ENCODE data around the gene EIF3F. TPM values are rescaled to one million over a fixed set of nuclear protein-coding genes. Genes with fewer than 3 reads are reported as not detected.

The EIF3F gene
- total RNA-seq, 1 experiment from 2014 or later: 309 TPM

GRCh38 chr11:7964873-7965272 lies 22.3 kb upstream of the EIF3F start:
- POLR2A ChIA-PET: no interaction called here
- TSS peak; percentile 84 for BruUV-seq (replicated peaks)
- Mint-ChIP-seq H3K4me3 (ENCODE audit: unreplicated experiment) (no peak overlapping the region), H3K4me1 (ENCODE audit: insufficient read depth, unreplicated experiment) (peaks cover 27% of the 10 kb centered on the region), H3K27ac (ENCODE audit: low read depth, unreplicated experiment) (peak overlapping the region; percentile 50), H3K9me3 (ENCODE audit: unreplicated experiment) (no peaks in the 10 kb centered on the region), H3K27me3 (ENCODE audit: insufficient read depth, unreplicated experiment) (no peaks in the 10 kb centered on the region), H3K36me3 (ENCODE audit: insufficient read depth, unreplicated experiment) (no peaks in the 10 kb centered on the region)
- DNase-seq (ENCODE audit: unreplicated experiment): no peak
- no peak for TF ChIP-seq CTCF (IDR thresholded peaks at IDR 0.05; ENCODE audit: unreplicated experiment)
- CTCF ChIA-PET: interaction anchor here (0.6 to 1.4 kb wide), 5 partner anchors 10 to 351 kb away, joined by 3 to 9 read pairs (median 4); partner anchors contain the start of gene EIF3F
- intact Hi-C loops (cut with micrococcal nuclease): no loop called here

GRCh38 chr11:7965386-7965785 lies 21.8 kb upstream of the EIF3F start, which contains the start of gene NLRP10:
Gene NLRP10, minus strand, starts transcription at chr11:7965447. Its CDS starts 1,952 bp downstream, at chr11:7963495.
- CTCF ChIA-PET: interaction anchor here (0.7 to 1.4 kb wide), 3 partner anchors 10 to 352 kb away, joined by 4 to 8 read pairs (median 4); no protein-coding TSS in a partner anchor
- POLR2A ChIA-PET: no interaction called here
- no peak for TF ChIP-seq CTCF (IDR thresholded peaks at IDR 0.05; ENCODE audit: unreplicated experiment)
- peaks cover 27% of the 10 kb centered on the region for H3K4me1 Mint-ChIP-seq (ENCODE audit: insufficient read depth, unreplicated experiment)
- no peaks in the 10 kb centered on the region for H3K9me3 Mint-ChIP-seq (ENCODE audit: unreplicated experiment)
- no peak for DNase-seq (ENCODE audit: unreplicated experiment)
- H3K4me3 Mint-ChIP-seq (ENCODE audit: unreplicated experiment): no peak within 1 kb of the TSS
- intact Hi-C loops (cut with micrococcal nuclease): no loop called here
- H3K27me3 Mint-ChIP-seq (ENCODE audit: insufficient read depth, unreplicated experiment): no peaks in the 10 kb centered on the region
- BruUV-seq (replicated peaks): no TSS peak
- H3K27ac Mint-ChIP-seq (ENCODE audit: low read depth, unreplicated experiment): peak within 1 kb of the TSS; percentile 50
- H3K36me3 Mint-ChIP-seq (ENCODE audit: insufficient read depth, unreplicated experiment): no peaks in the 10 kb centered on the region

GRCh38 chr11:7967097-7967496 lies 20.0 kb upstream of the EIF3F start:
- H3K9me3 Mint-ChIP-seq (ENCODE audit: unreplicated experiment): no peaks in the 10 kb centered on the region
- TF ChIP-seq CTCF (IDR thresholded peaks at IDR 0.05; ENCODE audit: unreplicated experiment): no peak
- H3K36me3 Mint-ChIP-seq (ENCODE audit: insufficient read depth, unreplicated experiment): no peaks in the 10 kb centered on the region
- POLR2A ChIA-PET: no interaction called here
- intact Hi-C loops (cut with micrococcal nuclease): no loop called here
- no TSS peak for BruUV-seq (replicated peaks)
- no peak overlapping the region for H3K27ac Mint-ChIP-seq (ENCODE audit: low read depth, unreplicated experiment)
- no peak for DNase-seq (ENCODE audit: unreplicated experiment)
- H3K27me3 Mint-ChIP-seq (ENCODE audit: insufficient read depth, unreplicated experiment): no peaks in the 10 kb centered on the region
- H3K4me1 Mint-ChIP-seq (ENCODE audit: insufficient read depth, unreplicated experiment): peaks cover 27% of the 10 kb centered on the region
- CTCF ChIA-PET: no interaction called here
- H3K4me3 Mint-ChIP-seq (ENCODE audit: unreplicated experiment): no peak overlapping the region

GRCh38 chr11:7967826-7968225 lies 19.3 kb upstream of the EIF3F start:
- DNase-seq (ENCODE audit: unreplicated experiment): no peak
- BruUV-seq (replicated peaks): no TSS peak
- H3K36me3 Mint-ChIP-seq (ENCODE audit: insufficient read depth, unreplicated experiment): no peaks in the 10 kb centered on the region
- intact Hi-C loops (cut with micrococcal nuclease): no loop called here
- POLR2A ChIA-PET: no interaction called here
- CTCF ChIA-PET: interaction anchor here (0.9 to 2.3 kb wide), 3 partner anchors 14 to 76 kb away, joined by 3 to 15 read pairs (median 4); partner anchors contain the start of gene EIF3F
- H3K27ac Mint-ChIP-seq (ENCODE audit: low read depth, unreplicated experiment): no peak overlapping the region
- no peaks in the 10 kb centered on the region for H3K27me3 Mint-ChIP-seq (ENCODE audit: insufficient read depth, unreplicated experiment)
- no peak for TF ChIP-seq CTCF (IDR thresholded peaks at IDR 0.05; ENCODE audit: unreplicated experiment)
- no peaks in the 10 kb centered on the region for H3K9me3 Mint-ChIP-seq (ENCODE audit: unreplicated experiment)
- no peak overlapping the region for H3K4me3 Mint-ChIP-seq (ENCODE audit: unreplicated experiment)
- H3K4me1 Mint-ChIP-seq (ENCODE audit: insufficient read depth, unreplicated experiment): peaks cover 27% of the 10 kb centered on the region

All from MCF 10A (cell line).